Activated CD4-positive, alpha-beta T cell treated with anti-CD3 and anti-CD28 coated beads, Interleukin-2, amount 10 ng/mL, durations not matched to agents 7 days and 5 days (primary cell): ENCODE data around the gene ABCF1. TPM values are rescaled to one million over a fixed set of nuclear protein-coding genes. Genes with fewer than 3 reads are reported as not detected.
"Not testable (repeated sequence)": the region's sequence is repeated elsewhere in the genome, so short reads cannot be mapped to it uniquely, and the experiment has no call there.

Source experiments
- CTCF ChIA-PET: fragments of 350-600 bp; sonication (Branson Sonifier 250); formaldehyde crosslinking; loops from one replicate; lab custom pipeline; 2021; ENCODE audit warnings: antibody characterized with exemption; lab: Charles Lee
- POLR2A ChIA-PET: fragments of 350-600 bp; sonication (Branson Sonifier 250); formaldehyde crosslinking; loops from one replicate; lab custom pipeline; 2021; ENCODE audit warnings: antibody characterized with exemption; lab: Charles Lee
- DNase-seq: peaks from one replicate; pipeline ENCODE4 v3.0.0-alpha.2; 2020
- H3K27ac Mint-ChIP-seq: one replicate; pipeline ENCODE4 v1.8.0; 2021; ENCODE audit warnings: mild to moderate bottlenecking, moderate library complexity, mixed read lengths
- H3K27me3 Mint-ChIP-seq: one replicate; pipeline ENCODE4 v1.8.0; 2021; ENCODE audit warnings: mixed read lengths
- H3K36me3 Mint-ChIP-seq: one replicate; pipeline ENCODE4 v1.8.0; 2021; ENCODE audit warnings: low read depth, mixed read lengths
- H3K4me1 Mint-ChIP-seq: one replicate; pipeline ENCODE4 v1.8.0; 2021; ENCODE audit warnings: mixed read lengths
- H3K4me3 Mint-ChIP-seq: one replicate; pipeline ENCODE4 v1.8.0; 2021; ENCODE audit warnings: mild to moderate bottlenecking, moderate library complexity, mixed read lengths
- H3K9me3 Mint-ChIP-seq: one replicate; pipeline ENCODE4 v1.8.0; 2021; ENCODE audit warnings: mixed read lengths
- total RNA-seq, 2 experiments: library from RNA; stranded (reverse); gene quantifications; one replicate each; pipeline ENCODE4 v1.2.3, GENCODE V29; 2021

ABCF1 gene
- total RNA-seq, 2 experiments from 2014 or later = 72.2 to 78.0 TPM

DNA sequence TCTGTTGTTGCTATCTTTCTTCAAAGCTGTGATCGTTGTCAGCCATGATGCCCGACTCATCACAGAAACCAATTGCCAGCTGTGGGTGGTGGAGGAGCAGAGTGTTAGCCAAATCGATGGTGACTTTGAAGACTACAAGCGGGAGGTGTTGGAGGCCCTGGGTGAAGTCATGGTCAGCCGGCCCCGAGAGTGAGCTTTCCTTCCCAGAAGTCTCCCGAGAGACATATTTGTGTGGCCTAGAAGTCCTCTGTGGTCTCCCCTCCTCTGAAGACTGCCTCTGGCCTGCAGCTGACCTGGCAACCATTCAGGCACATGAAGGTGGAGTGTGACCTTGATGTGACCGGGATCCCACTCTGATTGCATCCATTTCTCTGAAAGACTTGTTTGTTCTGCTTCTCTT is 19.3 kb downstream of the ABCF1 start:
- Mint-ChIP-seq H3K4me3 (no peak overlapping the region), H3K4me1 (peaks cover 3% of the 10 kb centered on the region), H3K36me3 (peaks cover 58% of the 10 kb centered on the region), H3K9me3 (no peaks in the 10 kb centered on the region), H3K27me3 (no peaks in the 10 kb centered on the region), H3K27ac (no peak overlapping the region)
- no peak for DNase-seq
- ChIA-PET CTCF (interaction anchor here (0.7 to 1.9 kb wide), 6 partner anchors 13 to 165 kb away, joined by 3 to 7 read pairs (median 4); no protein-coding TSS in a partner anchor), POLR2A (no interaction called here)

DNA sequence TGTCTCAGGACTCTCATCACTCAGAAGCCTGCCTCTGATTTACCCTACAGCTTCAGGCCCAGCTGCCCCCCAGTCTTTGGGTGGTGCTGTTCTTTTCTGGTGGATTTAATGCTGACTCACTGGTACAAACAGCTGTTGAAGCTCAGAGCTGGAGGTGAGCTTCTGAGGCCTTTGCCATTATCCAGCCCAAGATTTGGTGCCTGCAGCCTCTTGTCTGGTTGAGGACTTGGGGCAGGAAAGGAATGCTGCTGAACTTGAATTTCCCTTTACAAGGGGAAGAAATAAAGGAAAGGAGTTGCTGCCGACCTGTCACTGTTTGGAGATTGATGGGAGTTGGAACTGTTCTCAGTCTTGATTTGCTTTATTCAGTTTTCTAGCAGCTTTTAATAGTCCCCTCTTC is 19.8 kb downstream of the ABCF1 start:
- Mint-ChIP-seq H3K27ac (no peak overlapping the region), H3K4me3 (no peak overlapping the region), H3K27me3 (no peaks in the 10 kb centered on the region), H3K9me3 (no peaks in the 10 kb centered on the region), H3K4me1 (peaks cover 3% of the 10 kb centered on the region), H3K36me3 (peaks cover 56% of the 10 kb centered on the region)
- ChIA-PET CTCF (interaction anchor here (0.8 to 1.9 kb wide), 4 partner anchors 22 to 140 kb away, joined by 3 to 7 read pairs (median 6); no protein-coding TSS in a partner anchor), POLR2A (no interaction called here)
- no peak for DNase-seq

DNA sequence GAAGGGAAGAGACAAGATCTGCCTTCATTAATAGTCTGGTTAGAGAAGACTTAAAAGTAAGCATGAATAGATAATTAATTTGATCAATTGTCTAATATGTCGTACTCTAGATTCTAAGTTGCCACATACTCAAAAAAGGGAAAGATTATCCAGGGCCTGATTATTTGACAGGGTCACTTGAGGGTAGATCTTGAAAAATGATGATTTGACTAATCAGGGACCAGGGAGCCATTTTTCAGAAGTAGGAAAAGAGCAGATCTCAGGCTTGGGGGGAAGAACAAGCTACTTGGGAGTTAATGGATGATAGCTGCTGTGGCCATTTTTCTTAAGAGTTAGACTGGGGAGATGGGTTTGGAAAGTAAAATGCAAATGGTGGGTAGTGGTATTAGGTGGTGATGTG is 21.0 kb downstream of the ABCF1 start:
- ChIA-PET POLR2A (no interaction called here), CTCF (interaction anchor here (1.5 kb wide), 1 partner anchor 15 kb away, joined by 4 read pairs; no protein-coding TSS in a partner anchor)
- Mint-ChIP-seq H3K27me3 (no peaks in the 10 kb centered on the region), H3K9me3 (no peaks in the 10 kb centered on the region), H3K36me3 (peaks cover 51% of the 10 kb centered on the region), H3K27ac (no peak overlapping the region), H3K4me1 (peaks cover 5% of the 10 kb centered on the region), H3K4me3 (no peak overlapping the region)
- no peak for DNase-seq

DNA sequence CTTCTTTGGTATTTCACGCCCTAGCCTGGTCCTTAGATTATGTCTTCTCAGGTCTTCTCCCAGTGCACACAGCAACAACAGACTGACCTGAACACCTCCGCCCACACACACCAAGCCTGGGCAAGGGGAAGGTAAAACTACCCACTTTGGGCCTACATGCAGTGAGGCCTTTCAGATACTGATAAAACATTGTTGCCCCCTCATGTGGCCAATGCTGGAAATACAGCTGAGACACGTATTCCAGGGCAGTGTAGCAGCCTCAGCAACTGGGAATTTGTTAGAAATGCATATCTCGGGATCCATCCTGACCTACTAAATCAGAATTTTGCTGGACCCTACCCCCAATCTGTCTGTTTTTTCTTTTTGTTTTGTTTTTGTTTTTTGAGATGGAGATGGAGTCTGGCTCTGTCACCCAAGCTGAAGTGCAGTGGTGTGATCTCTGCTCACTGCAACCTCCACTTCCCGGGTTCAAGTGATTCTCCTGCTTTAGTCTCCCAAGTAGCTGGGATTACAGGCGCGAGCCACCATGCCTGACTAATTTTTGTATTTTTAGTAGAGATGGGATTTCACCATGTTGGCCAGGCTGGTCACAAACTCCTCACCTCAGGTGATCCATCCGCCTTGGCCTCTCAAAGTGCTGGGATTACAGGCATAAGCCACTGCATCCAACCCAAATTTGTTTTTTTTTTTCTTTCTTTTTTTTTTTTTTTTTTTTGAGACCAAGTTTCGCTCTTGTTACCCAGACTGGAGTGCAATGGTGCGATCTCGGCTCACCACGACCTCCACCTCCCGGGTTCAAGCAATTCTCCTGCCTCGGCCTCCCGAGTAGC is 26.3 kb downstream of the ABCF1 start:
- ChIA-PET CTCF (interaction anchor here (0.7 to 4.9 kb wide), 24 partner anchors 8 to 133 kb away, joined by 3 to 21 read pairs (median 5); partner anchors contain the start of genes MDC1, MRPS18B and PPP1R10), POLR2A (interaction anchor here (0.6 to 1.6 kb wide), 2 partner anchors 67 to 116 kb away, joined by 5 to 11 read pairs; no protein-coding TSS in a partner anchor)
- Mint-ChIP-seq H3K27ac (peak overlapping the region; percentile 74), H3K36me3 (peaks cover 18% of the 10 kb centered on the region)
- not testable (repeated sequence) for H3K4me3 Mint-ChIP-seq, H3K4me1 Mint-ChIP-seq, H3K27me3 Mint-ChIP-seq, H3K9me3 Mint-ChIP-seq
- DNase-seq = peak; percentile 87

DNA sequence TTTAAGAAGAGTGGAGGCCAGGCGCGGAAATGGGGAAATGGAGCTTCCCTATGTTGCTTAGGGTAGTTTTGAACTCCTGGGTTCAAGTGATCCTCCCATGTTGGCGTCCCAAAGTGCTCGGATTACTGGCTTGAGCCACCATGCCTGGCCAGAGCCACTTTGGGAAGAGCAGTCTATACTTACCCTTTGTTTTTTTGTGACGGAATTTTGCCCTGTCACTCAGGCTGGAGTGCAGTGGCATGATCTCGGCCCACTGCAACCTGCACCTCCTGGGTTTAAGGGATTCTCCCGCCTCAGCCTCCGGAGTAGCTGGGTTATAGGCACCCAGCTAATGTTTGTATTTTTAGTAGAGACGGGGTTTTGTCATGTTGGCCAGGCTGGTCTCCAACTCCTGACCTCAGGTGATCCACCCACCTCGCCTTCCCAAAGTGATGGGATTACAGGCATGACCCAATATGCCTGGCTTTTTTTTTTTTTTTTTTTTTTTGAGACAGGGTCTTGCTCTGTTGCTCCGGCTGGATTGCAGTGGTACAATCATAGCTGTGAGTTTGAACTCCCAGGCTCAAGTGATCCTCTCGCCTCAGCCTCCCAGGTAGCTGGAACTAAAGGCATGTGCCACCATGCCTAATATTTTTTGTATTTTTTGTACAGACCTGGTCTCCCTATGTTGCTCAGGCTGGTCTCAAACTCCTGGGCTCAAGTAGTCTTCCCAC is 27.8 kb downstream of the ABCF1 start:
- no peak for DNase-seq

DNA sequence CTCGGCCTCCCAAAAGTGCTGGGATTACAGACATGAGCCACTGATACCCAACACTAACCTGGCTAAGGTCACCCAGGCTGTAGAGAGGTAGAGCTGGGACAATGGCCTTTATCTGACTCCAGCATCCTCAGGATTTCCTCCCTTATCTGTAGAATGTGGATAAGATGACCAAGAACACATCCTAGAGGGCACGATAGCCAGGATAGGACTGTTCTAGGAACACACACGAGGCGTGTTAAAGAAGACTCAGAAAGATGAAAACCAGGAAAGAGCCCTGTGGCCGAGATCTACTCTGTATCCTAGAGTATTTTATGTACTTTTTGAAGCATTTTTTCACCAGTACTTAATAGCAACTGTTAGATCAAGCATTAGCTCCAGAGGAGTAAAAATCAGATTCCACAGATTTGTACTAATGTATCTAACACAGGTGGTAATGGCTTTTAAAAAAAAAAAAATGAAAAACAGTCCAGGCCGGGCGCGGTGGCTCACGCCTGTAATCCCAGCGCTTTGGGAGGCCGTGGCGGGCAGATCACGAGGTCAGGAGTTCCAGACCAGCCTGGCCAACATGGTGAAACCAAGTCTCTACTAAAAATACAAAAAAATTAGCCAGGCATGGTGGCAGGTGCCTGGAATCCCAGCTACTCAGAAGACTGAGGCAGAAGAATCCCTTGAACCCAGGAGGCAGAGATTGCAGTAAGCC is 28.5 kb downstream of the ABCF1 start:
- ChIA-PET CTCF (interaction anchor here (0.8 to 4.9 kb wide), 9 partner anchors 13 to 118 kb away, joined by 3 to 17 read pairs (median 4); no protein-coding TSS in a partner anchor), POLR2A (interaction anchor here (0.6 kb wide), 1 partner anchor 12 kb away, joined by 7 read pairs; no protein-coding TSS in a partner anchor)
- peak overlapping the region; percentile 36 for H3K27ac Mint-ChIP-seq
- no peak overlapping the region for H3K4me3 Mint-ChIP-seq
- no peaks in the 10 kb centered on the region for H3K9me3 Mint-ChIP-seq
- H3K27me3 Mint-ChIP-seq = no peaks in the 10 kb centered on the region
- H3K36me3 Mint-ChIP-seq = peaks cover 33% of the 10 kb centered on the region
- H3K4me1 Mint-ChIP-seq = peaks cover 19% of the 10 kb centered on the region
- no peak for DNase-seq

More for the DNA sequence above, 27.8 kb downstream of the ABCF1 start:
- Mint-ChIP-seq H3K9me3 (no peaks in the 10 kb centered on the region), H3K4me1 (peaks cover 19% of the 10 kb centered on the region), H3K36me3 (peaks cover 31% of the 10 kb centered on the region), H3K4me3 (no peak overlapping the region), H3K27me3 (no peaks in the 10 kb centered on the region), H3K27ac (no peak overlapping the region)
- ChIA-PET CTCF (interaction anchor here (0.8 to 4.9 kb wide), 8 partner anchors 16 to 123 kb away, joined by 3 to 17 read pairs (median 6); partner anchors contain the start of gene ABCF1), POLR2A (no interaction called here)

DNA sequence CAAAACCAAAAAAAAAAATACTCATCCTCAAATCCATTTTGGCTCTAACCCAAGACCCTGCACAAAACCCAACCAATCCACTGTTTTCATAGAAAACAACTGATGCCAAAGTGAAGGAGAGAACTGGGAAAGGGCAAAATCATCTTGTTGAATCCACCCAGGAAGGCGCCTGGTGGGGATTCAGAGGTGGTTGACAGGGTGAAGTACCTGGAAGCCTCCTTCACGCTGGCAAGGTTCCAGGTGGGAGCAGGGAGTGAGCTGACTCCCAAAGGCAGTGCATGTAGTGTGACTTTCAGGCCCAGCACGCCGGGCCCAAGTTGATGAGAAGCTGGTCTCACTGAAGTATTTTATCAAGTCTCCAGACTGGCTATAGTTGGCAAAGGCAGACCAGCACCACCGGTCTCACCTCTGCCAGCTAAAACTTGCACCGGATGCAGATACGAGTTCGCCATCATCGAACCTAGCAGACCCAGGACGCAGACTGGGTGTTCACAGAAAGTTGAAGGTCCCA is 29.3 kb downstream of the ABCF1 start:
- no peaks in the 10 kb centered on the region for H3K9me3 Mint-ChIP-seq
- no peak overlapping the region for H3K4me3 Mint-ChIP-seq
- POLR2A ChIA-PET = interaction anchor here (0.6 kb wide), 3 partner anchors 13 to 60 kb away, joined by 4 to 7 read pairs (median 7); no protein-coding TSS in a partner anchor
- peaks cover 18% of the 10 kb centered on the region for H3K4me1 Mint-ChIP-seq
- DNase-seq = no peak
- no peaks in the 10 kb centered on the region for H3K27me3 Mint-ChIP-seq
- peaks cover 36% of the 10 kb centered on the region for H3K36me3 Mint-ChIP-seq
- CTCF ChIA-PET = interaction anchor here (0.9 to 4.9 kb wide), 7 partner anchors 12 to 118 kb away, joined by 3 to 17 read pairs (median 4); no protein-coding TSS in a partner anchor
- peak overlapping the region; percentile 11 for H3K27ac Mint-ChIP-seq

DNA sequence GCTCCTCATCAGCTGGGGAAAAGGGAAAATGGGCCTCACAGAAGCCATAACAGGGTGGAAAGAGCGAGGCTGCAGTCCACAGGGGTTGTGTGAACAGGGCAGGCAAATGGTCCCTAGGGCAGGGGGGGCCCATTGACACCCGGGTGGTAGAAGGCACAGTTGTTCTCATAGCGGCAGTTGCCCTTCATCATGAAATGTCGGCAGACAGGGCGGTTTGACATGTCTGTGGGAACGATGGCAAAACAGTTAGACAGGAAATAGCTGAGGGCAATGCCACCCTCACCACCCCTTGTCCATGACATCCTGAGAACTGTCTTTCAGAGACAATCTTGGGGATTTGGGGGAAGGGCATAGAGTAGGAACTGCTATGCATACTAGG is 30.2 kb downstream of the ABCF1 start:
- no peaks in the 10 kb centered on the region for H3K9me3 Mint-ChIP-seq
- POLR2A ChIA-PET = interaction anchor here (0.6 kb wide), 3 partner anchors 12 to 120 kb away, joined by 3 to 7 read pairs (median 4); no protein-coding TSS in a partner anchor
- peak overlapping the region; percentile 52 for H3K27ac Mint-ChIP-seq
- CTCF ChIA-PET = interaction anchor here (0.6 to 1.9 kb wide), 5 partner anchors 9 to 434 kb away, joined by 3 to 5 read pairs (median 3); no protein-coding TSS in a partner anchor
- H3K36me3 Mint-ChIP-seq = peaks cover 43% of the 10 kb centered on the region
- H3K4me1 Mint-ChIP-seq = peaks cover 24% of the 10 kb centered on the region
- no peak overlapping the region for H3K4me3 Mint-ChIP-seq
- DNase-seq = no peak
- H3K27me3 Mint-ChIP-seq = no peaks in the 10 kb centered on the region

DNA sequence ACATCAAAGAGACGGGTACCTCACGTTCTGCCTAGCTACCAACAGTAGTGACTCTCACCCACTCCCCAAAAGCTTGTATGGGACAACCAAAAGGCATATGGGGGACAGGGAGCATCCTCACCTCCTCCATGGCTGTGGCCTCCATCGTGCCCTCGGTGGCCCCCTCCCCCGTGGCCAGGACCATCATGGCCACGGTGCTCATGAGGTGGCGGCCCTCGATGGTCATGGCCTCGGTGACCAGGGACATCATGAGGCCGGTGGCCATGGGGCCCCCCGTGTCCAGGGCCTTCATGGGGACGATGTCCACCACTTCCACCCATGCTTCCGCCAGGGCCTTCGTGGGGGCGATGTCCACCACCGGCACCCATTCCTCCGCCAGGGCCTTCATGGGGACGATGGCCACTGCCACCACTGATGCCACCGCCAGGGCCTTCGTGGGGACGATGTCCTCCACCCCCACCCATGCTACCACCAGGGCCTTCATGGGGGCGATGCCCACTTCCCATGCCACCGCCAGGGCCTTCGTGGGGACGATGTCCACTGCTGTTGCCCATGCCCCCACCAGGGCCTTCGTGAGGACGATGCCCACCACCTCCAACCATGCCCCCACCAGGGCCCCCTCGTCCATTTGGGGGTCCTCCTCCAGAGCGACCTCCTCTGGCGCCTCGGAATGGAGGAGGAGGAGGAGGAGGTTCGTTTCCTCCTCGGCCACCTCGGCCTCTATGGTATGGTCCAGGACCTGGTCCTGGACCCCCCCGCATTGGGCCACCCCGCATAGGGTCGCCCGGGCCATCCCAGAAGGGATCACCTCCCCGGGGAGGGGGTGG is 30.8 kb downstream of the ABCF1 start:
- Mint-ChIP-seq H3K27ac (no peak overlapping the region), H3K4me3 (no peak overlapping the region), H3K4me1 (peaks cover 28% of the 10 kb centered on the region), H3K36me3 (peaks cover 47% of the 10 kb centered on the region), H3K27me3 (no peaks in the 10 kb centered on the region), H3K9me3 (no peaks in the 10 kb centered on the region)
- CTCF ChIA-PET = interaction anchor here (0.6 to 1.9 kb wide), 4 partner anchors 11 to 434 kb away, joined by 3 to 5 read pairs (median 4); no protein-coding TSS in a partner anchor
- POLR2A ChIA-PET = no interaction called here
- DNase-seq = no peak

DNA sequence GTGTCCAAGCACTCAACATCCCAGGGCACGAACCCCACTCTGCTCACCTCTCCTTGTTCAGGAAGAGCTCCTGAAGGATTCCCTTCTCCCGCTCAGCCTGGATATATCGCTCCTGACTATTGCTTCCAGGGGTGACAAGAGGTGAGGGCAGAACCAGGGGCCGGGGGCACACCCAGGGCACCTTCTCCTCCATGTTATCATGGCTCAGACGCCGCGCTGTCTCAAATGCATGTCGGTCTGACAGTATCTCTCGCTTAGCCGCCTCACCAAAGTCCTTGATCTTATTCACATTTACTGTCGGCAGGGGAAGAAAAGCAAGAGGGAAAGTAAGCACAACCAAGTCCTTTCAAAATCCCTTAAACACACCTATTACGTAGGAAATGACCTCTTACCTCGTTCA is 32.7 kb downstream of the ABCF1 start:
- DNase-seq = no peak
- Mint-ChIP-seq H3K27ac (no peak overlapping the region), H3K36me3 (peaks cover 60% of the 10 kb centered on the region), H3K9me3 (no peaks in the 10 kb centered on the region), H3K27me3 (no peaks in the 10 kb centered on the region), H3K4me1 (peaks cover 34% of the 10 kb centered on the region), H3K4me3 (no peak overlapping the region)
- ChIA-PET CTCF (interaction anchor here (1.0 kb wide), 1 partner anchor 11 kb away, joined by 3 read pairs; no protein-coding TSS in a partner anchor), POLR2A (no interaction called here)

DNA sequence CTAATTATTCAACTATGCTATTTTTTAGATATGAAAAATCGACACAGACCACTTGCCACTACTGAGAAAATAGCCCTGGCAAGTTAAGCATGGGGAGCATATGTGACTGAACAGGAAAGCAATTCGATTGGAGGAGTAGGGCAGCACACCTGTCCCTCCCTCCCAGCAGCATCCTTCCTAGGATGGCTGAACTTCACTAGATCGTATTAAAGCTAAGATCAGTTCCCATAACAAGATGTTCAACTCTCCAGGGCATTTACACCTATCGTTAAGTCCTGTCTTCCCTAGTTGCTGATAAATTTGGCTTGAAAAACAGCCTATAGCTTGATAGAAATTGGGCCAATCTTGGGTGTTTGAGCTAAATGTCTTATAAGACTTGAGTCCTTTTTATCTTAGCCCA is 38.8 kb downstream of the ABCF1 start:
- Mint-ChIP-seq H3K9me3 (no peaks in the 10 kb centered on the region), H3K27ac (peak overlapping the region; percentile 76), H3K4me3 (no peak overlapping the region), H3K4me1 (peaks cover 75% of the 10 kb centered on the region), H3K27me3 (no peaks in the 10 kb centered on the region), H3K36me3 (peaks cover 79% of the 10 kb centered on the region)
- CTCF ChIA-PET = interaction anchor here (0.6 to 2.0 kb wide), 5 partner anchors 9 to 125 kb away, joined by 3 to 9 read pairs (median 3); no protein-coding TSS in a partner anchor
- POLR2A ChIA-PET = no interaction called here
- no peak for DNase-seq
